H1 (cell line): Measurements from ENCODE around the gene NCOA6.

Experiments
- FOSL1 ChIP-seq: IDR thresholded peaks from 2 replicates; pipeline ENCODE4 v1.6.1; 2011; ENCODE audit warnings: mild to moderate bottlenecking, low read depth, low read length, moderate library complexity; ENCODE audit not compliant: insufficient read depth
- KDM1A ChIP-seq: fragments of 200-600, 300-600 bp; sonication (generic); IDR thresholded peaks from 2 replicates; pipeline ENCODE4 v1.7.1; 2016; ENCODE audit warnings: mild to moderate bottlenecking, low read length, borderline replicate concordance
- POLR2A ChIP-seq, 2 experiments: IDR thresholded peaks; 1 replicate in 1 of 2; 2 replicates in 1 of 2; pipeline ENCODE4 v1.6.1; 2011; ENCODE audit warnings: low read depth in 2 of 2, low read length in 2 of 2, mild to moderate bottlenecking in 2 of 2; ENCODE audit errors: control extremely low read depth in 1 of 2
- POLR2AphosphoS5 ChIP-seq: IDR thresholded peaks from 2 replicates; pipeline ENCODE4 v1.6.1; 2011; ENCODE audit warnings: low read depth, low read length
- RAD21 ChIP-seq, 2 experiments: IDR thresholded peaks in 1 of 2; conservative IDR thresholded peaks in 1 of 2; 2 replicates each; pipeline ENCODE4 v1.6.1; 2011; ENCODE audit warnings: low read depth in 2 of 2, low read length in 2 of 2, improper control_type of control experiment in 1 of 2, inconsistent platforms in 1 of 2, mild to moderate bottlenecking in 1 of 2, moderate library complexity in 1 of 2
- TF ChIP-seq, protein P1 (sequence below): IDR thresholded peaks from 2 replicates; pipeline ENCODE4 v1.6.1; 2012; ENCODE audit warnings: inconsistent platforms
- TF ChIP-seq, protein P2 (sequence below), 3 experiments: IDR thresholded peaks; 1 replicate in 2 of 3; 2 replicates in 1 of 3; pipeline versions ENCODE4 v1.5.1 to v1.6.1; 2011; ENCODE audit warnings: low read length in 3 of 3, mild to moderate bottlenecking in 3 of 3, inconsistent platforms in 2 of 3, low read depth in 1 of 3, moderate library complexity in 1 of 3; ENCODE audit not compliant: insufficient read depth in 1 of 3; ENCODE audit errors: control extremely low read depth in 1 of 3

DNA sequence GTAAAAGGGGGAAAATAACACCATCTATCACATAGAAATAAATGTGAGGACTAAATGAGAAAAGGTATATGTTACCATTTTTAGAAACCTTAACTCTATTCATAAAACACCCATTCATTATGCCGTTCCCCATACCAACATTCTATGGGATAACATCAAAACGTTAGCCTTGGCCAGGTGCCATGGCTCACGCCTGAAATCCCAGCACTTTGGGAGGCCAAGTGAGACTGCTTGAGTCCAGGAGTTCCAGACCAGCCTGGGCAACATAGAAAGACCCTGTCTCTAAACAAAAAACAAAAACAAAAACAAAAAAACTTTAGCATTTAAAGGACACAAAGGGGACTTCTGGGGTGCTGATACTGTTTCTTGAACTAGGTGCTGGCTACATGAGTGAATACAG lies 149.9 kb downstream of the NCOA6 start:
- no peak for TF ChIP-seq FOSL1
- TF ChIP-seq, protein P1, sequence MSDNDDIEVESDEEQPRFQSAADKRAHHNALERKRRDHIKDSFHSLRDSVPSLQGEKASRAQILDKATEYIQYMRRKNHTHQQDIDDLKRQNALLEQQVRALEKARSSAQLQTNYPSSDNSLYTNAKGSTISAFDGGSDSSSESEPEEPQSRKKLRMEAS, result no peak
- TF ChIP-seq RAD21 (IDR thresholded peaks at IDR 0.05 in 1 of 2, conservative IDR thresholded peaks at IDR 0.05 in 1 of 2; ENCODE audit: low read depth in 2 of 2, low read length in 2 of 2), result no peak
- TF ChIP-seq KDM1A, result no peak
- TF ChIP-seq POLR2A (IDR thresholded peaks at IDR 0.05; ENCODE audit: control extremely low read depth in 1 of 2, low read depth in 2 of 2, low read length in 2 of 2), result no peak
- TF ChIP-seq, protein P2, sequence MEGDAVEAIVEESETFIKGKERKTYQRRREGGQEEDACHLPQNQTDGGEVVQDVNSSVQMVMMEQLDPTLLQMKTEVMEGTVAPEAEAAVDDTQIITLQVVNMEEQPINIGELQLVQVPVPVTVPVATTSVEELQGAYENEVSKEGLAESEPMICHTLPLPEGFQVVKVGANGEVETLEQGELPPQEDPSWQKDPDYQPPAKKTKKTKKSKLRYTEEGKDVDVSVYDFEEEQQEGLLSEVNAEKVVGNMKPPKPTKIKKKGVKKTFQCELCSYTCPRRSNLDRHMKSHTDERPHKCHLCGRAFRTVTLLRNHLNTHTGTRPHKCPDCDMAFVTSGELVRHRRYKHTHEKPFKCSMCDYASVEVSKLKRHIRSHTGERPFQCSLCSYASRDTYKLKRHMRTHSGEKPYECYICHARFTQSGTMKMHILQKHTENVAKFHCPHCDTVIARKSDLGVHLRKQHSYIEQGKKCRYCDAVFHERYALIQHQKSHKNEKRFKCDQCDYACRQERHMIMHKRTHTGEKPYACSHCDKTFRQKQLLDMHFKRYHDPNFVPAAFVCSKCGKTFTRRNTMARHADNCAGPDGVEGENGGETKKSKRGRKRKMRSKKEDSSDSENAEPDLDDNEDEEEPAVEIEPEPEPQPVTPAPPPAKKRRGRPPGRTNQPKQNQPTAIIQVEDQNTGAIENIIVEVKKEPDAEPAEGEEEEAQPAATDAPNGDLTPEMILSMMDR (IDR thresholded peaks at IDR 0.05; ENCODE audit: control extremely low read depth in 1 of 3, insufficient read depth in 1 of 3, low read depth in 1 of 3, low read length in 3 of 3), result no peak
- TF ChIP-seq POLR2AphosphoS5, result no peak
